Stimulated activated CD8-positive, alpha-beta memory T cell treated with anti-CD3 and anti-CD28 coated beads, Interleukin-4, amount 100 ng/mL, for 4 hours (primary cell): ENCODE data around the gene LRRC19.

ENCODE experiments used
- DNase-seq, 2 donors: peaks; one replicate each; pipeline ENCODE4 v3.0.0-alpha.2; 2020; ENCODE audit warnings: low read depth in 2 of 2, low spot score in 1 of 2

The LRRC19 gene

GRCh38 chr9:27005491-27005890, at the start of gene LRRC19:
Gene LRRC19, minus strand, starts transcription at chr9:27005672. Its CDS starts 5,978 bp downstream, at chr9:26999694.
- no peak for DNase-seq

GRCh38 chr9:27054841-27055240, 49.4 kb upstream of the LRRC19 start:
- no peak for DNase-seq

- DNase-seq: no peak
Observed at GRCh38 chr9:27054125-27054524, 48.7 kb upstream of the LRRC19 start.

- DNase-seq: no peak
Observed at GRCh38 chr9:27053369-27054022, 48.0 kb upstream of the LRRC19 start.

- no peak for DNase-seq
Observed at GRCh38 chr9:27047136-27047535, 41.7 kb upstream of the LRRC19 start.

GRCh38 chr9:27043176-27043575, 37.7 kb upstream of the LRRC19 start:
- no peak for DNase-seq

GRCh38 chr9:27042476-27042875, 37.0 kb upstream of the LRRC19 start:
- DNase-seq: no peak

- DNase-seq: no peak
Observed at GRCh38 chr9:27041746-27042145, 36.3 kb upstream of the LRRC19 start.

GRCh38 chr9:27037499-27037898, 32.0 kb upstream of the LRRC19 start:
- DNase-seq: no peak

GRCh38 chr9:27033815-27034403, 28.4 kb upstream of the LRRC19 start:
- peak in 1 of 2 donors; percentile 10 for DNase-seq

- no peak for DNase-seq
Observed at GRCh38 chr9:27029186-27029585, 23.7 kb upstream of the LRRC19 start.

GRCh38 chr9:27022920-27023319, 17.4 kb upstream of the LRRC19 start:
- DNase-seq: no peak

GRCh38 chr9:27019589-27019988, 14.1 kb upstream of the LRRC19 start:
- DNase-seq: no peak

- no peak for DNase-seq
Observed at GRCh38 chr9:27003426-27004077, 1.9 kb downstream of the LRRC19 start.

GRCh38 chr9:26995810-26996209, 9.7 kb downstream of the LRRC19 start:
- no peak for DNase-seq

GRCh38 chr9:26983340-26983739, 22.1 kb downstream of the LRRC19 start:
- DNase-seq: no peak

GRCh38 chr9:26975728-26976707, 29.5 kb downstream of the LRRC19 start:
- no peak for DNase-seq

- DNase-seq: no peak
Observed at GRCh38 chr9:26974927-26975326, 30.5 kb downstream of the LRRC19 start.

GRCh38 chr9:26973989-26974388, 31.5 kb downstream of the LRRC19 start:
- no peak for DNase-seq

GRCh38 chr9:26971721-26972120, 33.8 kb downstream of the LRRC19 start:
- no peak for DNase-seq

- DNase-seq: no peak
Observed at GRCh38 chr9:26956860-26957233, 48.6 kb downstream of the LRRC19 start.
